Measurements from ENCODE around the gene GLB1L2.

Gene GLB1L2

GRCh38 chr11:134405436-134405835 is 73.6 kb downstream of the GLB1L2 start:
- DNase-seq (ENCODE audit: low read depth) = no peak

- DNase-seq (ENCODE audit: low read depth) = no peak
Observed at GRCh38 chr11:134405841-134406240, 74.1 kb downstream of the GLB1L2 start.

GRCh38 chr11:134406264-134407185 is 74.7 kb downstream of the GLB1L2 start:
- DNase-seq (ENCODE audit: low read depth) = no peak

- no peak for DNase-seq (ENCODE audit: low read depth)
Observed at GRCh38 chr11:134407321-134407828, 75.6 kb downstream of the GLB1L2 start.

GRCh38 chr11:134407923-134408322 is 76.1 kb downstream of the GLB1L2 start:
- DNase-seq (ENCODE audit: low read depth) = no peak

GRCh38 chr11:134409552-134410429 is 78.0 kb downstream of the GLB1L2 start:
- DNase-seq (ENCODE audit: low read depth) = no peak

- DNase-seq (ENCODE audit: low read depth) = no peak
Observed at GRCh38 chr11:134410766-134411165, 79.0 kb downstream of the GLB1L2 start.

GRCh38 chr11:134412203-134413042 is 80.6 kb downstream of the GLB1L2 start, which contains the start of gene B3GAT1:
Gene B3GAT1 (minus strand): TSS chr11:134412242. CDS start chr11:134387659, 24,583 bp downstream.
- no peak for DNase-seq (ENCODE audit: low read depth)

GRCh38 chr11:134413043-134413825 is 81.4 kb downstream of the GLB1L2 start:
- DNase-seq (ENCODE audit: low read depth) = no peak

- DNase-seq (ENCODE audit: low read depth) = no peak
Observed at GRCh38 chr11:134413826-134414731, 82.3 kb downstream of the GLB1L2 start.

- DNase-seq (ENCODE audit: low read depth) = no peak
Observed at GRCh38 chr11:134414766-134415765, 83.3 kb downstream of the GLB1L2 start.

GRCh38 chr11:134416726-134417125 is 84.9 kb downstream of the GLB1L2 start:
- DNase-seq (ENCODE audit: low read depth) = no peak

- DNase-seq (ENCODE audit: low read depth) = no peak
Observed at GRCh38 chr11:134417871-134418840, 86.4 kb downstream of the GLB1L2 start.

GRCh38 chr11:134423106-134423505 is 91.3 kb downstream of the GLB1L2 start:
- no peak for DNase-seq (ENCODE audit: low read depth)

- DNase-seq (ENCODE audit: low read depth) = no peak
Observed at GRCh38 chr11:134425413-134425812, 93.6 kb downstream of the GLB1L2 start.

Measured in stromal cell of bone marrow (primary cell).